GM19239 (cell line): ENCODE data around the gene MKRN1.
"Not testable (repeated sequence)": the region's sequence is repeated elsewhere in the genome, so short reads cannot be mapped to it uniquely, and the experiment has no call there.

Experiments
- DNase-seq: peaks from one replicate; pipeline ENCODE4 v3.0.0; 2011; ENCODE audit warnings: low spot score; ENCODE audit not compliant: insufficient read length
- FAIRE-seq: peaks from 2 replicates; lab custom pipeline; 2011; peaks lifted over from hg19 to GRCh38; lab: Jason Lieb, UNC

MKRN1 gene

DNA sequence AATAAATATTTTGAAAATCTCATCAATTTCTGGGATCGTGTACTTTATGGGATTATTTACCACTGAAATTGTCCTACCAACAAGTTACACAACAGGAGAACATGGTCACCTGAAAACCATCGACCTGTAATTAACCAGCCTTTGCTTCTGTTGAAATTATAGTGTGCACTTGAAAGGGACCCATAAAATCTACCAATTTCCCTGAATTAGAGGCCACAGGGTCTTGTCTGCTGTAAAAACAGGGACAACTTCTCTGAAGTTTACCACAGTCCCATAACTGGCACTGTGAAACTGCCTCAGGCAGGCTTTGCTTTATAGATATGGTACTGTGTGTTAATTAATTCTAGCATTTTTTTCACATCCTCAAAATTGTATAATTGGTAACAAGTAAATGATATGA is 37.8 kb downstream of the MKRN1 start:
- DNase-seq = no peak
- FAIRE-seq = no peak

DNA sequence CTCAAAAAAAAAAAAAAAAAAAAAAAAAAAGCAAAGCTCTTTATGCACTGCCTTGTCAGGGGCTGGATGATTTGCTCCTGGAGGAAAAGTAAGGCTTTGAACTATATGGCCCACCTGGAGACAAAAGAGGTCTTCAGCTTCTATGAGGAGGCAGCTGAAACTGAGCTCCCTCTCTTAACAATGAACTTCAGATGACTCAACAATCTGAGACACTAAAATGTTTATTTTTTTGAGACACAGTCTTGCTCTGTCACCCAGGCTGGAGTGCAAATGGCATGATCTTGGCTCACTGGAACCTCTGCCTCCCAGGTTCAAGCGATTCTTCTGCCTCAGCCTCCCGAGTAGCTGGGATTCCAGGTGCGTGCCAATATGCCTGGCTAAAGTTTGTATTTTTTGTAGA is 38.7 kb downstream of the MKRN1 start:
- DNase-seq (no peak), FAIRE-seq (no peak)

- DNase-seq (peak; percentile 40), FAIRE-seq (peak; percentile 78)
Observed at GRCh38 chr7:140439359-140439758, 39.9 kb downstream of the MKRN1 start.

DNA sequence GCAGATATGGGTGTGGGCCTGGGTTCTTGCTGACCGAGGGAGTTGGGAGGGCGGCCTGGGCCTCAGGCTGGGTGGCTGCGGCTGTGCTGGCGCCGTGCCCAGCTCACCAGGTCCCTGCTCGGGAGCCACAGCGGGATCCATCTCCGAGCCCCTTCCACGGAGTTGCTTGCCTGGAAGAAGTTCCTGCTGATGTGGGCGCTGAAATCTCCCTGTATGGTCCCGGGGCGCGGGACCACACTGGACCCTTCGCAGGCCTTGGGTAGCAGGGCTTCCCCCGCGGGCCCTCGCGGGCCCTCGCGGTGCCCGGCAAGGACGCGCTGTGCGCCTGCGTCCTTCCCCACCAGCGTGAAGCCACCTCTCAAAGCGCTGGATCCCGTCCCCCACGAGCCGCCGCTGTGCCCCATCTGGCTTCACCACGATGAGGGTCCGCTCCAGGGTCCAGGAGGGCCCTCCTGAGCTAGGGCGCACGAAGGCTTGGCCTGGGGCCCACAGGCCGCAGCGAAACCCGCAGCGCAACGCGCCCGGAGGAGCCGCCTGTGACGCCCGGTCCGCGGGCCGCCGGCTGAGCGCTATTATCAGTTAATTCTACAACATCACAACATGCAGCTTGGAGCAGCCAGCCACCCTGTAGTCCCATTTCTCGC is 43.9 kb downstream of the MKRN1 start:
- FAIRE-seq (no peak), DNase-seq (no peak)

DNA sequence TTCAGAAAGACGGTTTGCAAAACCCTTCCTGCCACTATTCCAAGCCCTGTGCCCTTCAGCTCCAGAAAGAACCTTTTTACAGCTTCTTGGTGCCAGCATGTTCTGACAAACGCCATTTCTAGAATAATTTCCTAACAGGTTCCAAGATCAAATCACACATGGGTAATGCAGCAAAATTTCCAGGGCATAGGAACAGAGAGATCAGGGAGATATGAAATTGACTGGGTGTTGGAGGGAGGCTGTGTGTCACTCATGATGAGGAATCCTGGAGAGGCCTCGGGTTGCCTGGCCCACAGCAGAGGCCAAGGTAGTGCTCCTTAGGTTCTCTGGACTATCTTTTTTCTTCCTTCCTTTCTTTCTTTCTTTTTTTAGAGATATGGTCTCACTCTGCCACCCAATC is 45.9 kb downstream of the MKRN1 start:
- no peak for DNase-seq
- no peak for FAIRE-seq

GRCh38 chr7:140426130-140426529 is 53.2 kb downstream of the MKRN1 start:
- DNase-seq = no peak
- no peak for FAIRE-seq

GRCh38 chr7:140425718-140426117 is 53.6 kb downstream of the MKRN1 start:
- DNase-seq (no peak), FAIRE-seq (no peak)

- DNase-seq = no peak
- FAIRE-seq = no peak
Observed at GRCh38 chr7:140423501-140423900, 55.8 kb downstream of the MKRN1 start.

- FAIRE-seq (no peak), DNase-seq (no peak)
Observed at GRCh38 chr7:140421521-140421920, 57.8 kb downstream of the MKRN1 start.

DNA sequence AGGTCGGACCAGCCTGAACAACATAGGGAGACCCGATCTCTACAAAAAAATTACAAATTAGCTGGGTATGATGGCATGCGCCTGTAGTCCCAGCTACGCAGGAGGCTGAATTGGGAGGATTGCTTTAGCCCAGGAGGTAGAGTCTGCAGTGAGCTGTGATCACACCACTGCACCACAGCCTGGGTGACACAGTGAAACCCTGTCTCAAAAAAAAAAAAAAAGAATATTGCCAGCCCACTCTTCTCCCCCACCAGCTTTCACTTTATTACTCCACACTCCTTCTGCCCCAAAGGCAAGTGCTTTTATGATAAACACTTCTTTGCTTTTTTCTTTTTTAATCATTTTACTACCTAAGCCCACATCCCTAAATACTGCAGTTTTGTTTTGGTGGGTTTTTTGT is 60.7 kb downstream of the MKRN1 start:
- no peak for DNase-seq
- no peak for FAIRE-seq

GRCh38 chr7:140418156-140418472 is 61.2 kb downstream of the MKRN1 start:
- not testable (repeated sequence) for DNase-seq, FAIRE-seq

DNA sequence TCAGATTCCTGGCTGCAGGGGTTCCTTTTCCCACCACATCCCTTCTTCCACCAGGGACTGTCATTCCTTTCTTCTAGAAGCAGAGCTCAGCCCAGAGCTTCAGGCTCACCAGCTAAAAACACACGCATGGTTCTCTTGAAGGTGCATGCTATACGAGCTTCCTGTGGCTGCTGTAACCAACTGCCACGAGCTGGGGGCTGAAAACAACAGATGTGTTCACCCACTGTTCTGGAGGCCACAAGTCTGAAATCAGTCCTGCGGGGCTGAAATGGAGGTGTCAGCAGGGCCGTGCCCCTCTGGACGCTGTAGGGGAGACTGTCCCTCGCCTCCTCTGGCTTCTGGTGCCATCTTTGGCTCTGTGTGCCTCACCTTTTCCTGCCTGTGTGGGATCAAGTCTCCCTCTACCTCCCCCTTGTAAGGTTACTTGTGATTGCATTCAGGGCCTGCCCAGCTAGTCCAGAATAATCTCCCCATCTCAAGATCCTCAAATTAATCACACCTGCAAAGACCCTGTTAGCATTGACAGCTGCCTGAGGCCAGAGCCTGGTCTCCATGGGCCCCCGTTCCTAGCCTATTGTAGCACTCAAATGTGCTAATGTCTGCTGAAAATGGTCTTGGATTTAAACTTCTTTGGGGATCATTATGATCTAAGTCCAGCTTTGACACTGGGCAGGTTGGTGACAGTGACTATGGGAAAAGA is 61.7 kb downstream of the MKRN1 start:
- no peak for FAIRE-seq
- no peak for DNase-seq

DNA sequence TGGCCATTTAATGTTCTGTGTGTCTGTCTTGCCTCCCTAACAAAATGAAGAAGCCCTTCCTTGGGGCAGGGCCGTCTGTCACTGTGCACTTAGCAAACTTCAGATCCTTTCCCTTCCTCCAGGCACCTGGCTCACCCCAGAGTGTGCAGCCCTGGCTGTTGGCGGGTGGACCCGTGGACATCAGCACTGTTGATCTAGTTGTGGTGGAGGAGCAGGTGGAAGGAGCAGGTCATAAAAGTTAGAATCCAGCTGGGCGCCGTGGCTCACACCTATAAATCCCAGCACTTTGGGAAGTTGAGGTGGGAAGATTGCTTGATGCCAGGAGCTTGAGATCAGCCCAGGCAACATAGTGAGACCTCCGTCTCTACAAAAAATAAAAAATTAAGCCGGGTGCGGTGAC is 62.7 kb downstream of the MKRN1 start:
- no peak for DNase-seq
- FAIRE-seq = no peak

- not testable (repeated sequence) for DNase-seq
Observed at GRCh38 chr7:140415816-140416215, 63.5 kb downstream of the MKRN1 start.

GRCh38 chr7:140415361-140415760 is 63.9 kb downstream of the MKRN1 start:
- no peak for FAIRE-seq
- no peak for DNase-seq

More at GRCh38 chr7:140415816-140416215, 63.5 kb downstream of the MKRN1 start:
- FAIRE-seq = not testable (repeated sequence)

GRCh38 chr7:140404565-140405065 is 74.7 kb downstream of the MKRN1 start:
- FAIRE-seq = no peak
- DNase-seq = no peak

- DNase-seq (no peak), FAIRE-seq (no peak)
Observed at GRCh38 chr7:140403878-140404564, 75.3 kb downstream of the MKRN1 start, which contains the start of gene RAB19. Gene RAB19 (plus strand): TSS chr7:140404058. CDS start chr7:140407647, 3,589 bp downstream.
